GM21723 (cell line): Measurements from ENCODE around the gene FAM78B.

Source experiments
- ATAC-seq: cut with Tn5 transposase; IDR thresholded peaks from one replicate; pipeline ENCODE4 v1.9.1; 2021; ENCODE audit warnings: mild to moderate bottlenecking, moderate library complexity; ENCODE audit not compliant: unreplicated experiment

The FAM78B gene

GRCh38 chr1:166073489-166073888, 93.3 kb downstream of the FAM78B start:
- no peak for ATAC-seq

GRCh38 chr1:166069390-166069789, 97.4 kb downstream of the FAM78B start:
- no peak for ATAC-seq

- no peak for ATAC-seq
Measured at GRCh38 chr1:166066107-166066506, 100.7 kb downstream of the FAM78B start.

- no peak for ATAC-seq
Measured at GRCh38 chr1:166064951-166065350, 101.8 kb downstream of the FAM78B start.

GRCh38 chr1:166064313-166064926, 102.4 kb downstream of the FAM78B start:
- ATAC-seq, result no peak

- no peak for ATAC-seq
Measured at GRCh38 chr1:166063701-166064100, 103.1 kb downstream of the FAM78B start.

- ATAC-seq, result no peak
Measured at GRCh38 chr1:166062421-166063070, 104.3 kb downstream of the FAM78B start.

- no peak for ATAC-seq
Measured at GRCh38 chr1:166057650-166058049, 109.2 kb downstream of the FAM78B start.

- ATAC-seq, result no peak
Measured at GRCh38 chr1:166053395-166053794, 113.4 kb downstream of the FAM78B start.

GRCh38 chr1:166040202-166040997, 126.4 kb downstream of the FAM78B start:
- ATAC-seq, result no peak

- ATAC-seq, result no peak
Measured at GRCh38 chr1:166039436-166040201, 127.2 kb downstream of the FAM78B start.

GRCh38 chr1:166036092-166036491, 130.7 kb downstream of the FAM78B start:
- ATAC-seq, result no peak

GRCh38 chr1:166032572-166033371, 134.0 kb downstream of the FAM78B start:
- no peak for ATAC-seq

- ATAC-seq, result no peak
Measured at GRCh38 chr1:166031932-166032571, 134.7 kb downstream of the FAM78B start.

- no peak for ATAC-seq
Measured at GRCh38 chr1:166029196-166029945, 137.4 kb downstream of the FAM78B start.

GRCh38 chr1:166026555-166026954, 140.2 kb downstream of the FAM78B start:
- no peak for ATAC-seq

GRCh38 chr1:166026143-166026542, 140.7 kb downstream of the FAM78B start:
- no peak for ATAC-seq

- ATAC-seq, result no peak
Measured at GRCh38 chr1:166020210-166020609, 146.6 kb downstream of the FAM78B start.
